Astrocyte (in vitro differentiated cells and primary cell): Measurements from ENCODE around the gene SH2D2A.

Experiments
- CTCF ChIP-seq: IDR thresholded peaks from 2 replicates; pipeline ENCODE4 v1.5.1; 2011; ENCODE audit warnings: low read depth, mild to moderate bottlenecking, inconsistent platforms, low read length, moderate library complexity; ENCODE audit not compliant: insufficient read depth
- EZH2 ChIP-seq: IDR thresholded peaks from 2 replicates; pipeline ENCODE4 v1.6.1; 2012; ENCODE audit warnings: mild to moderate bottlenecking, low read length, inconsistent platforms; ENCODE audit not compliant: insufficient read depth

- no peak for TF ChIP-seq CTCF
- no peak for TF ChIP-seq EZH2
Measured at GRCh38 chr1:156789621-156790318, 26.9 kb downstream of the SH2D2A start.
